Activated CD8-positive, alpha-beta memory T cell treated with anti-CD3 and anti-CD28 coated beads, Interleukin-2, amount 50 U/mL, for 24 hours (primary cell): ENCODE measurements around the gene MEF2B.

Experiments used
- DNase-seq: peaks from one replicate; pipeline ENCODE4 v3.0.0-alpha.2; 2020; ENCODE audit errors: extremely low read depth

Gene MEF2B

GRCh38 chr19:19098703-19099632, 71.1 kb downstream of the MEF2B start:
- no peak for DNase-seq

GRCh38 chr19:19098084-19098702, 71.9 kb downstream of the MEF2B start:
- DNase-seq = no peak

- DNase-seq = no peak
Measured at GRCh38 chr19:19096641-19097627, 73.1 kb downstream of the MEF2B start.

GRCh38 chr19:19095691-19096090, 74.4 kb downstream of the MEF2B start:
- no peak for DNase-seq
